Measurements from ENCODE around the gene CHID1. TPM values are rescaled to one million over a fixed set of nuclear protein-coding genes. Genes with fewer than 3 reads are reported as not detected.
A peak's percentile ranks its signal among the peaks of the same experiment; 100 is the strongest.

Gene CHID1
- total RNA-seq, 1 donor from 2014 or later: 74.6 TPM

DNA sequence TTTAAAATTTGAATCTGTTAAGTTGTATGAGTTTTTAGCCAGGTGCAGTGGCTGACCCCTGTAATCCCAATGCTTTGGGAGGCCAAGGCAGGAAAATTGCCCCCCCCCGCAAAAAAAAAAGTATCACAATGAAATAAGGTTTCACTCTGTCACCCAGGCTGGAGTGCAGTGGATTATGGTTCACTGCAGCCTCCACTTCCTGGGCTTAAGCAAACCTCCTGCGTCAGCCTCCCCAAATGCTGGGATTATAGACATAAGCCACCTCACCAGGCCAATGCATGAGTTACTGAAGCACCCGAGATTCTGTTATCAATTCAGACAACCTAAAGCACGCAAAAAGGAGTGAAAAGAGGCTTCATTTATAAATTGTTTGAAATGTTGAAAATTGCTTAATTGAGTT is 2.4 kb upstream of the CHID1 start:
- Histone ChIP-seq H3K4me2 (ENCODE audit: low read length) (no peak overlapping the region), H3K27ac (ENCODE audit: low read depth, low read length) (no peak overlapping the region), H3K9me3 (ENCODE audit: insufficient read depth, low read depth, low read length) (no peaks in the 10 kb centered on the region), H3K4me3 (ENCODE audit: insufficient read depth, low read depth, low read length) (no peak overlapping the region), H3K27me3 (ENCODE audit: insufficient read depth, low read length) (no peaks in the 10 kb centered on the region), H3K4me1 (ENCODE audit: insufficient read depth, low read length) (peaks cover 10% of the 10 kb centered on the region), H3K79me2 (ENCODE audit: insufficient read depth, low read length) (peaks cover 25% of the 10 kb centered on the region), H4K20me1 (ENCODE audit: insufficient read depth, low read length) (peaks cover 17% of the 10 kb centered on the region), H3K36me3 (ENCODE audit: insufficient read depth, low read length) (no peaks in the 10 kb centered on the region), H3K9ac (ENCODE audit: low read length) (no peak overlapping the region), H2AFZ (ENCODE audit: low read depth, low read length) (no peak overlapping the region)
- H3K36me3 Mint-ChIP-seq (ENCODE audit: low read depth, unreplicated experiment): peaks cover 3% of the 10 kb centered on the region
- no peak overlapping the region for H3K4me3 Mint-ChIP-seq (ENCODE audit: unreplicated experiment)
- no peak for DNase-seq (ENCODE audit: low read depth)
- H3K9me3 Mint-ChIP-seq (ENCODE audit: unreplicated experiment): no peaks in the 10 kb centered on the region
- FAIRE-seq: no peak
- H3K27ac Mint-ChIP-seq (ENCODE audit: unreplicated experiment): no peak overlapping the region
- H3K4me1 Mint-ChIP-seq (ENCODE audit: low read depth, unreplicated experiment): peaks cover 8% of the 10 kb centered on the region
- peaks cover 4% of the 10 kb centered on the region for H3K27me3 Mint-ChIP-seq (ENCODE audit: low read depth, unreplicated experiment)
- TF ChIP-seq EZH2 (IDR thresholded peaks at IDR 0.05; ENCODE audit: insufficient read depth, low read length): no peak
- TF ChIP-seq, protein P1, sequence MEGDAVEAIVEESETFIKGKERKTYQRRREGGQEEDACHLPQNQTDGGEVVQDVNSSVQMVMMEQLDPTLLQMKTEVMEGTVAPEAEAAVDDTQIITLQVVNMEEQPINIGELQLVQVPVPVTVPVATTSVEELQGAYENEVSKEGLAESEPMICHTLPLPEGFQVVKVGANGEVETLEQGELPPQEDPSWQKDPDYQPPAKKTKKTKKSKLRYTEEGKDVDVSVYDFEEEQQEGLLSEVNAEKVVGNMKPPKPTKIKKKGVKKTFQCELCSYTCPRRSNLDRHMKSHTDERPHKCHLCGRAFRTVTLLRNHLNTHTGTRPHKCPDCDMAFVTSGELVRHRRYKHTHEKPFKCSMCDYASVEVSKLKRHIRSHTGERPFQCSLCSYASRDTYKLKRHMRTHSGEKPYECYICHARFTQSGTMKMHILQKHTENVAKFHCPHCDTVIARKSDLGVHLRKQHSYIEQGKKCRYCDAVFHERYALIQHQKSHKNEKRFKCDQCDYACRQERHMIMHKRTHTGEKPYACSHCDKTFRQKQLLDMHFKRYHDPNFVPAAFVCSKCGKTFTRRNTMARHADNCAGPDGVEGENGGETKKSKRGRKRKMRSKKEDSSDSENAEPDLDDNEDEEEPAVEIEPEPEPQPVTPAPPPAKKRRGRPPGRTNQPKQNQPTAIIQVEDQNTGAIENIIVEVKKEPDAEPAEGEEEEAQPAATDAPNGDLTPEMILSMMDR (IDR thresholded peaks at IDR 0.05; ENCODE audit: insufficient read depth, low read depth, low read length): no peak

DNA sequence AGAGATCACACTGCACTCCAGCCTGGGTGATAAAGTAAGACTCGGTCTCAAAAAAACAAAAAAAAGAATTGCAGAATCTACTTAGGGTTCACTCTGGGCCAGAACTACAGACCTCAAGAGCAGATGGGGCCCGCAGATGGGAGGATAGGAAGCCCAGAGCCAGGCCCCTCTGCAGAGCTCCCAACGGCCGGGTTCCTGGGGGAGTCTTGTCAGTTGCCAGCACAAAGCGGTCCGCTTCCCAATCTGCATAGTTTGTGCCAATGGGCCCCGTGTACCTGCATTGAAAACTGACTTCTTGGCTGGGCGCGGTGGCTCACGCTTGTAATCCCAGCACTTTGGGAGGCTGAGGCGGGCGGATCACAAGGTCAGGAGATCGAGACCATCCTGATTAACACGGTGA is 1.7 kb upstream of the CHID1 start:
- Histone ChIP-seq H2AFZ (ENCODE audit: low read depth, low read length) (no peak overlapping the region), H3K27me3 (ENCODE audit: insufficient read depth, low read length) (no peaks in the 10 kb centered on the region), H3K9ac (ENCODE audit: low read length) (no peak overlapping the region), H4K20me1 (ENCODE audit: insufficient read depth, low read length) (peaks cover 23% of the 10 kb centered on the region), H3K9me3 (ENCODE audit: insufficient read depth, low read depth, low read length) (no peaks in the 10 kb centered on the region), H3K27ac (ENCODE audit: low read depth, low read length) (no peak overlapping the region), H3K79me2 (ENCODE audit: insufficient read depth, low read length) (peaks cover 32% of the 10 kb centered on the region), H3K4me3 (ENCODE audit: insufficient read depth, low read depth, low read length) (no peak overlapping the region), H3K36me3 (ENCODE audit: insufficient read depth, low read length) (no peaks in the 10 kb centered on the region), H3K4me2 (ENCODE audit: low read length) (no peak overlapping the region), H3K4me1 (ENCODE audit: insufficient read depth, low read length) (peaks cover 10% of the 10 kb centered on the region)
- Mint-ChIP-seq H3K9me3 (ENCODE audit: unreplicated experiment) (no peaks in the 10 kb centered on the region), H3K4me1 (ENCODE audit: low read depth, unreplicated experiment) (peaks cover 8% of the 10 kb centered on the region), H3K4me3 (ENCODE audit: unreplicated experiment) (peak overlapping the region; percentile 85), H3K27me3 (ENCODE audit: low read depth, unreplicated experiment) (no peaks in the 10 kb centered on the region), H3K27ac (ENCODE audit: unreplicated experiment) (peak overlapping the region; percentile 41), H3K36me3 (ENCODE audit: low read depth, unreplicated experiment) (peaks cover 5% of the 10 kb centered on the region)
- no peak for DNase-seq (ENCODE audit: low read depth)
- TF ChIP-seq, protein P1 (IDR thresholded peaks at IDR 0.05; ENCODE audit: insufficient read depth, low read depth, low read length): no peak
- no peak for TF ChIP-seq EZH2 (IDR thresholded peaks at IDR 0.05; ENCODE audit: insufficient read depth, low read length)
- no peak for FAIRE-seq

DNA sequence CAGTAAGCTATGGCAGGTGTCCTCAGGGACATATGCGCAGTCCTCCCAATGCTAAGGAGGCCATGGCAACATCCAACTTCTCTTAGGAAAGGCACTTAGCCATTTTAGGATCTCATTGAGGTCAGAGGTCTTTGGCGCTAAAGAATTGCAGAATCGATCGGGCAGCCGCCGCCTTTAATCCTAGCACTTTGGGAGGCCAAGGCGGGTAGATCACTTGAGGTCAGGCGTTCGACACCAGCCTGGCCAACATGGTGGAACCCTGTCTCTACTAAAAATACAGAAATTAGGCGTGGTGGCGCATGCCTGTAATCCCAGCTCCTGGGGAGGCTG is 1.2 kb upstream of the CHID1 start:
- peak overlapping the region; percentile 87 for H2AFZ ChIP-seq (ENCODE audit: low read depth, low read length)
- no peak for FAIRE-seq
- no peak overlapping the region for H3K4me3 ChIP-seq (ENCODE audit: insufficient read depth, low read depth, low read length)

More for the DNA sequence above, 1.2 kb upstream of the CHID1 start:
- H3K4me3 Mint-ChIP-seq (ENCODE audit: unreplicated experiment): peak overlapping the region; percentile 85
- Histone ChIP-seq H3K4me2 (ENCODE audit: low read length) (peak overlapping the region; percentile 95), H3K9ac (ENCODE audit: low read length) (peak overlapping the region; percentile 84), H4K20me1 (ENCODE audit: insufficient read depth, low read length) (peaks cover 23% of the 10 kb centered on the region), H3K79me2 (ENCODE audit: insufficient read depth, low read length) (peaks cover 32% of the 10 kb centered on the region), H3K27me3 (ENCODE audit: insufficient read depth, low read length) (no peaks in the 10 kb centered on the region), H3K36me3 (ENCODE audit: insufficient read depth, low read length) (no peaks in the 10 kb centered on the region), H3K9me3 (ENCODE audit: insufficient read depth, low read depth, low read length) (no peaks in the 10 kb centered on the region), H3K27ac (ENCODE audit: low read depth, low read length) (peak overlapping the region; percentile 85), H3K4me1 (ENCODE audit: insufficient read depth, low read length) (peaks cover 10% of the 10 kb centered on the region)
- TF ChIP-seq EZH2 (IDR thresholded peaks at IDR 0.05; ENCODE audit: insufficient read depth, low read length): no peak
- TF ChIP-seq, protein P1 (IDR thresholded peaks at IDR 0.05; ENCODE audit: insufficient read depth, low read depth, low read length): no peak
- peak overlapping the region; percentile 55 for H3K27ac Mint-ChIP-seq (ENCODE audit: unreplicated experiment)
- H3K27me3 Mint-ChIP-seq (ENCODE audit: low read depth, unreplicated experiment): no peaks in the 10 kb centered on the region
- peaks cover 8% of the 10 kb centered on the region for H3K4me1 Mint-ChIP-seq (ENCODE audit: low read depth, unreplicated experiment)
- peaks cover 5% of the 10 kb centered on the region for H3K36me3 Mint-ChIP-seq (ENCODE audit: low read depth, unreplicated experiment)
- no peaks in the 10 kb centered on the region for H3K9me3 Mint-ChIP-seq (ENCODE audit: unreplicated experiment)
- DNase-seq (ENCODE audit: low read depth): no peak

Measured in astrocyte (in vitro differentiated cells and primary cell).